ENCODE measurements around the gene CASK.
"Not testable (repeated sequence)": the region's sequence is repeated elsewhere in the genome, so short reads cannot be mapped to it uniquely, and the experiment has no call there.

The CASK gene

DNA sequence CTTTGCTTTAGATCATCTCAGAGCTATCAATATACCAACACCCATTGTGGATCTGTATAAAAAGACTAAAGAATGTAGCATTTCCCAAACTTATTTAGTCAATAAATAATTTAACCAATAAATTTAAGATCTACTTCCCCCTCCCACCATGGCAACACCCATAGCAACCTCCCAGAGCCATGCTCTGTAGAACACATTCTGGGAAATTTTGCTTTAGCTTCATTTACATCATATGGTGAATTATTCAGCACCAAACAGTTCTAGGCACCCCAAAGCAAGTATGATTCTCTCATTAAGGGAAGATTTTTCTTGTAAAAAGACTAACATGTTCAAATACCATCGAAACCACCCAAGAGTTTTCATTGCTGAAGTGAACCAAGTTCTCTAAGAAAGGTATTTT, 315.1 kb downstream of the CASK start:
- DNase-seq: no peak

DNA sequence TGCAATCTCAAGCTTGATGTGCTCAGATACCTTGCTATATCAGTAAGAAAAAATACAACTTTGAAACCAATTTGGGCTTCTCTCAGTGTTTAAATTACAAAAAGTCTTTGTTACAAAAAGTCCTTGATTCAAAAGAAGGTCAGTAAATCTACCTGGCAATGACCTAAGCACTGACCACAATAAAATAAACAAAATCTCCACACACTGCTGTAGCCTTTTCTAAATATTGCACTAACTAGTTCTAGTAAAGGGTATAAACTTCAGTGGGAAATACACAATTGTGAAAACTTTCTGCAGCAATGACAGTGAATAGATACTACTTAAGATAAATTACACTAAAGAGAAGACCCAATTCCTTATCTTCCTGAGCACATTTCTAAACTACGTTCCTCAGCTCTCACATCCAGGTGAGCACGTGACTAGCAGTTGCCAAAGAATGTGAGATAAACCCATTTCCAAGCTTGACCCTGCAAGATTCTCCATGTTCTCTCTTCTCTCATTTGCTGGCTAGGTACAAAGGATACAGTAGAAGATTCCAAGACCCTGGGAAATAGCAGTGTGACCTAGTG, 316.0 kb downstream of the CASK start:
- no peak for DNase-seq

DNA sequence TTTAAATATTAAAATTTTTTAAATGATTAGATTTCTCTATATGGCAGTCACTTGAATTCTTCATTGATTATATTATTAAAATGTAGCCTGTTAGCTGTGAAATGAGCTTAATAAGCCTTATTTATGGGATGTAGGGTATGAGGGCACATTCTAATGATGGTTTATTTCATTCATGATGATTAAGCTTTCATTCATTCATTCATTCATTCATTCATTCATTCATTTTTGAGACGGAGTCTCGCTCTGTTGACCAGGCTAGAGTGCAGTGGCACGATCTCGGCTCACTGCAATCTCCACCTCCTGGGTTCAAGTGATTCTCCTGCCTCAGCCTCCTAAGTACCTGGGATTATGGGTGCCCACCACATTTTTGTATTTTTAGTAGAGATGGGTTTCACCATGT, 317.3 kb downstream of the CASK start:
- not testable (repeated sequence) for DNase-seq

DNA sequence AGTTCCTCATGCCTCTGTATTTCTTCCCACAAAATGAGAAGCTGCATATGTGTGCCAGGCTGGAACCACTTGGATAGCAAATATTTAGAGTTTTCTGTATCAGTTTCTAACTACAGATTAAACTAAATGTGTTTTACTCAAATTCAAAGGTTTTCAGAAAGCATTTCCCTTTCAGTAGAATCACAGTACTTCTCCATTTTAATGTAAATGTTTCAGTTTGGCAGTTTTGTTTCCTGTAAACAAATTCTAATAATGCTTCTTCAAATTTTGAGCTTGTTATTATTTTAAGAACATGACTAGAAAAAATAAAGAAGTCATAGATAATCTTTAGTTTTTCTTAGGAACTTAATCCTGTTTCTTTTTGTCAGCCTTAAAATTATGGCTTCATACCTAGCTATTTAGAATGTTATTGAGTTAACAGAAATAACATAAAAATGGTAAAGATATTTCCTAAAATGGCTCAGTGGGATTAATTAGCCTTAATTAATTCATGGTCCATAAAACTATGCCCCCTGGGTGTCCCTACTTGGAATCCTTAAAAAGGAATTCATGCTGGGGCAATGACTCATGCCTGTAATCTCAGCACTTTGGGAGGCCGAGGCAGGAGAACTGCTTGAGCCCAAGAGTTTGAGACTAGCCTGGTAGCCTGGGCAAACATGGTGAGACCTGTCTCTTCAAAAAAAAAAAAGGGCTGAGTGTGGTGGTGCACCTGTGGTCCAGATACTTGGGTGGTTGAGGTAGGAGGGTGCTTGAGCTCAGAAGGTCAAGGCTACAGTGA, 318.4 kb downstream of the CASK start:
- peak in 1 of 2 donors; percentile 0 for DNase-seq

DNA sequence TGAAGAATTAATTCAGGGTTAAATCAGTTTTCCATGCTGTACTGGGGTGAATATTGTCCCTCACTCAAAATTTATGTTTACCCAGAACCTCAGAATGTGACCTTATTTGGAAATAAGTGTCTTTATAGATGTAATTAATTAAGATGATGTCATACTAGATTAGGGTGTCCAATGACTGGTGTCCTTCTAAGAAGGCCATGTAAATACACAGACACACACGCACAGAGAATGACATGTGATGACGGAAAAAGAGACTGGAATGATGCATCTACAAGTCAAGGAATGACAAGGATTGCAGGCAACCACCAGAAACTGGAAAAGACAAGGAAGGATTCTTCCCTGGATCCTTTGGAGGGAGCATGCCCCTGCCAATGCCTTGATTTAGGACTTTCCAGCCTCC, 319.2 kb downstream of the CASK start:
- no peak for DNase-seq

DNA sequence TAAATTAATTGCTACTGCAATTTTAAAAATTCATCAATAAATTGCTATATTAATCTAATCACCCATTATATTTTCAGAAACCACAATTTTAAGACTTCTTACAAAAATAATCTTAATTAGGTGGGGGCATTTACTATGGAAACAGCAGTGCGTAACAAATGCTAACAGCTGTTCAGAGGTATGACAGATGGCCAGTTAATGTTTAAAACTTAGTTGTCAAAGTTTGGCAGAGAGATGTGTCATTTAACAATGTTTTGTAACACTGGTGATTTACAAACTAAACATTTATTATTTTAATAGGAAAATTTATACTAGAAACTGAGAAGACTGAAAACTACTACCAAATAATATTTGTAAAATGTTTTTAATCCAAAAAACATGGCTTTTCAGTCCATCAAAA, 319.8 kb downstream of the CASK start:
- no peak for DNase-seq

DNA sequence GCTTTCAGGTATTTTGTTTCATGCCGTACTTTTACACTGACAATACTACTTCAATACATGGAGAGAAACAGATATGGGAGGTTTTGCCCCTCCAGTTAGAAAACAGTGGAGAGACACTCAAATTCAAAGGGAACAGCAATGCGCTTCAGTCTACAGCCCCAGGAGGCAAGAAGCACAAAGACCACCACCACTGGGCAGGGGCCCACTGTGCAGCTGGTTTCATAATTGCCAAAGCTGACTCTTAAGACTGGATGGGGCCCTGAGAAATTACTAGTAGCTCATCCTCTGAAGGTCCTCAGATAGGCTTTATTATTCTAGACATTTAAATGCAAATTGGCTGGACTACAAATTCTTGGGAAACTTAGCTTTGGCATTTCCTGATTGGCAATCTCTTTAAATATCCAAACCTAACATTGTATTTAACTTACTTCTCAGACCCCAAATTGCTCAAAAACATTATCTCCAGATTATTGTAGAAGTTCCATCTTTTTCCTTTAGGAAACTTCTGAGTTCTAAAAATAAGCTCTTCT, 320.5 kb downstream of the CASK start:
- DNase-seq: no peak

DNA sequence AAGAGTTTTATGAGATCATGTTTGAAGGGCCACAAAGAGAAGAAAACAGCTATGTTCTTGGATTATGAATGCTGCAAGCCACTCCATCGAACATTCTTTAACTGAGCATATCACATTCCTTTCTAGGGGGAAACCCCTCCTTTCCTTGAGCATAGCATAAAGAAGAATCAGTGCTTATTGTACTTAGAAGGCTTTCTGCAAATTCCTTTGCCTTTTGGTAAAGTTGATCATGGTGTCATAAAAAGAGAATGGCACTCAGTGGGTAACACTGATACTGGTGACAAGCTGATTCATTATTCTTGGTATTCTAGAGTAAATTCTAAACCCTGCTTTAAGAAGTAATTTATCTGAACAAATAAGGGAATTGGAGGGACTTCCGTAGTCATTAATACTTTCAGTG, 323.1 kb downstream of the CASK start:
- no peak for DNase-seq

DNA sequence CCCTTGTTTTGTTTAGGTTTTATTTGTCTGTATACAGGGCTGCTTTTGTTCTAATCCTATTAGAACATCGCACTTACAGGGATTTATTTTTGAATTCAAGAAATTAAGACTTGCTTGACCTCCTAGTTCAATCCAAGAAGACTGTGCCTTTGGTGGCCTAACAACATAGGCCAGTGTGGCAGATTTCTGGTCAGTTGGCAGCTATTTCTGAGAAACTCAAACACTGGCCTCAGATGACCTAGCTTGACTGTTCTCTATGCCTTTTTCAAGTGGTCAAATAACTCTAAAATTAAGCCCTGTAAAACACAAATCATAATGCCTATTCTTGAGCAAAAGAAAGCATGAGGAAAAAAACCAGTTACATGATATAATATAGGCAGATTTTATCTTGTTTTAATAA, 323.8 kb downstream of the CASK start:
- no peak for DNase-seq

DNA sequence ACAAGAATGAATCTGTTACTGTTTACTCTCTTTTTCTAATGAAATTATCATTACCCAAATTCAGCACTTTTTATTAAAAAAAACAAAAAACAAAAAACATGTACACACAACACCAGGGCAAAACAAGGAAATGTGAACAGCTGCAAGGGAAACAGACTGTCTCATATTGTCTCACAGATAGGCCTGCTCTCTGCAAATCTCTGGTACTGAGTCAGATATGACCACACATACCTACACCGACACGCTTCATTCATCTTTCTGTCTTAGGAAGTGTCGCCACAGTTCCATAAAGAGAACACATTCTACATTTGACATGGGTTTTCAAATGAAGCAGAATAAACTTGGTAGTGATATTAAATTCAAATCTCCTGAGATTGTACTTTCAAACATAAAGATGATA, 326.8 kb downstream of the CASK start:
- DNase-seq: peak in 1 of 2 donors; percentile 0

DNA sequence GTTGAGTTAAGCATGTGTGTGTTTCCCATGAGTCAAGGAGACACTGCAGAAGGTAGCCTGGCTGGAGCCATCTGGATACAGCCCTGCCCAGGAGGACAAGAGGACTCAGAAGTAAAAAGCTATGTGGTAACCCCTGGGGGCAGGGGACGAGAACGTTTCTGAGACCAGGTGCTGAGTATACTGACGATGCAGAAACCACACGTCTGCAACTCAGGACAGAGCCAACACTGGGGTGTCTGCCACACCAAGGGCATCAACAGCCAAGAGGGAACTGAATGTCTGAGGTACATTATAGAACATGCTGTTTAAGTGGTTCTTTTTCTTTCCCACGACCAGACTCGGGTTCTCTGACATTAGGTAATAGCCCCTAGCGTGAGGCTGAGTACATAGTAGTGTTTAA, 328.7 kb downstream of the CASK start:
- peak in 1 of 2 donors; percentile 3 for DNase-seq

DNA sequence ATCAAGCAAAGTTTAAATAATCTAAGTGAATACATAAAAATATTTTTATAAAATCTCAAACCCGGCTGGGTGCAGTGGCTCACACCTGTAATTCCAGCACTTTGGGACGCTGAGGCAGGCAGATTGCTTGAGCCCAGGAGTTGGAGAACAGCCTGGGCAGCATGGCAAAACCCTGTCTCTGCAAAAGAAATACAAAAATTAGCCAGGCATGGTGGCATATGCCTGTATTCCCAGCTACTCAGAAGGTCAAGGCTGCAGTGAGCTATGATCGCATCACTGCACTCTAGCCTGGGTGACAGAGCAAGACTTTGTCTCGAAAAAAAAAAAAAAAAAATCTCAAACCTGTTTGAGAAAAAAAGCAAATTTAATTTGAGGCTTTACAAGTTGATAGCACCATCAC, 331.4 kb downstream of the CASK start:
- DNase-seq: no peak

DNA sequence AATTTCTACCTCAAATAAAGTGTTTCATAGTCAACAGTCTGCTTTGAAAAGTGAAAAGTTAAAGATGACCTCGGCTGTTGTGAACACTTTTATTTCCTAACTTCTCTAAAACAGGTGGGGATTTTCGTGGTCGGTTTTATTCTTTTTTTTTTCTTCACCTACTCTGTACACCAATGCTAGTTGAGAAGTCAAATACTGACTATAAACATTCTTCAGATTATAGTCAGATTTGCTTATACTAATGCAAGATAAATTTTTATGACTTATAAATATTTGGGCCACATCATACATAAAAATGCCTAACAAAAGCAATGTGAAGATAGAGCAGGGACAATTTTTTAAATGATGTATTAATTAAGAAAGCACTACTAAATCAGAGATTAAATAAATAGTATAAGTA, 332.7 kb downstream of the CASK start:
- DNase-seq: no peak

DNA sequence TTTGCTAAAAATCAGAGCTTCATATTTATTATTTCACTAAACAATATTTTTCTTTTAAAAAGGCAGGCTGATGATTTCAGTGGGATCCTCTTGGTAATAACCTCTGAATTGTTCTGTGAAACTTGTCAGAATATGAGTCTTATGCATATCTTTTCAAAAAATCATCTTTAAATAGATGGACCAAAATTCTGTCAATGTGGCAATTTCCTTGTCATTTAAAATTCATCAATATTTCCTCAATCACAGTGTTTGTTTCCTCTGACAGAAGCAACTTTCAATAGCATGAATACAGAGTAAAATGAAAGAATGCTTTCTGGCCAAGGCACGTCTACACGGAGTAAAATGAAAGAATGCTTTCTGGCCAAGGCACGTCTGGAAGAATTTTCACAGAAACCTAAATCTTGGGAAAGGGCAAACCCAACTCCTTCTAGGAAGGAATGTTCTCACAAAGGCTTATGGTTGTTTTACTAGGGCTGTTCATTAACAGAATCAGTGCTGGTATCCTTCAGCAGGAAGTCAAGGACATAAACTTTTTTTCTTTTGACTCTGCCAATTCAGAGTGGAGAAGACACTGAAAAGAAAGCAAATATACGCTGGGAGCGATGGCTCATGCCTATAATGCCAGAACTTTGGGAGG, 333.6 kb downstream of the CASK start:
- DNase-seq: no peak

DNA sequence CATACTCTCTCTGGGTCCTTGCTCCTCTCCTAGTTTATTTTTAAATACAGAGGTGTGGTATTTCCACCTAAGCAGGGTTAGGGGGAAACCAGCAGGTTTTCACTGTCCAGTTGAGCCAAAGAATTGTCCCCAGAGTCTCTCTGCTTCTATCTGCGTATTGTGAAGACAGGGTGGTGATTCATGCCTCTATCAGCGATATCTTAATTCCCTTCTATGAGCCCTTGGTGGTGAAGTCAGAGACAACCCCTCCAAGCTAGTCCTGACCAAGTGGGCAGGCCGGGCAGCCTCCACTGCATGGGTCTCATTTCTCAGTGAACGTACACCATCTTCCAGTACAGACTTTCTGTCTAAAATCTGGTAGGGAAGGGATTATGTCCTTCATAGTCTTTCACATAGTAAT, 335.1 kb downstream of the CASK start:
- no peak for DNase-seq

DNA sequence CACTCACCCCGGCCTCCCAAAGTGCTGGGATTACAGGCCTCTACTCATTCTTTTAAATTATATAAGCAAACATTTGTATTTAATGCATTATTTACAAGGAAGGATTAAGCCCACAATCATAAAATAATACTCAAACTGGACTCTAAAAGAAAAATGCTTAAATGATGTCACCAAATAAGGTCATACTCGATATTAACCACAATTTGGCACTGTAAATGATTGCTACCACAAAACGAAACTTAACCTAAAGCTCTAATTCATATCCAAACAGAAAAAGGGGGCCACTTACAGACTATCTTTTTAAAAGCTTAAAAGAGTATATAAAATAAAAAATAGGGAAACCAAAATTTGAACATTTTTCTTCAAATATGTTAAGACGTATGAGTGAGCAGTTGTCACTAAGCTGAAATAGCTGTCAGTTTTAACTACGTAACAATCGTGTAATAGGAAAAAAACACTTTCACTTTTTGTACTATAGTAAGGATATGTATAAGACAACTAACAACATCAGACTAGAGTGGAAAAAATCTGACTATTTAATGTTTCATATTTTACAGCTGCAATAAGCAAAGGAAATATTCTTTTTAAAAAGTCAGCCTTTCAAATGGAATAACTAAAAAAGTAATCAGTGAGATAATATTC, 342.8 kb downstream of the CASK start:
- peak in 1 of 2 donors; percentile 1 for DNase-seq

DNA sequence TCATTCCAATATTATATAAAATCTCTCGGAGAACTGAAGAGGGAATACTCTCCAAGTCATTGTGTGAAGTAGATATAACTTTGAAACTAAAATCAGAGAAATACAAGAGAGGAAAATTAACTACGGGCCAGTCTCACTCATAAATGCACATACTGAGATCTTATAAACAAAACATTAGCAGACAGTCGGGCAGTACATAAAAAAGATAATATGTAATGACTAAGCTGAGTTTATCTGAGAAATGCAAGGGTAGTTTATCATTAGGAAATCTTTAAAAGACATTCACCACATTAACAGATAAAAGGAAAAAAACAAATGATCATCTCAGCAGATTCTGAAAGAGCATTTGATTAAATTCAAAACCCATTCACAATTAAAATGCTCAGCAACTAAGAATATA, 359.5 kb downstream of the CASK start:
- DNase-seq: no peak

DNA sequence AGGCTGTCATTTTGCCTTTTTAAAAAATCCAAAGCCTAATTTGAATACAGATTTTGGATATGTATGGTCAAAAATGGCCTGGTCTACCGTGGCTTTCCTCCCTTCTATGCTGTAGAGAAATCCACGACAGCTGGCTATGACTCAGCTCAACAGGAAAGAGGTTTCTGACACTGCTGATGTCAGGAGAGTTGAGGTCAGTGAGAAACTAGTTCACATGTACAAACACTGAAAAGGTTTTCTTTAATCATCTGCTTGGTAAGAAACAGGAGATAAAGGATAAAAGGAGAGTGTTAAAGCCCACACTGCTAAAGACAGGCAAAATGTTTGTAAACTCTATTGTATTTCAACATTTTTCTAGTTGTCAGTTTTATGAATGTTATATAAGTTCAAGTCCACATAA, 362.3 kb downstream of the CASK start:
- DNase-seq: peak in 1 of 2 donors; percentile 35

DNA sequence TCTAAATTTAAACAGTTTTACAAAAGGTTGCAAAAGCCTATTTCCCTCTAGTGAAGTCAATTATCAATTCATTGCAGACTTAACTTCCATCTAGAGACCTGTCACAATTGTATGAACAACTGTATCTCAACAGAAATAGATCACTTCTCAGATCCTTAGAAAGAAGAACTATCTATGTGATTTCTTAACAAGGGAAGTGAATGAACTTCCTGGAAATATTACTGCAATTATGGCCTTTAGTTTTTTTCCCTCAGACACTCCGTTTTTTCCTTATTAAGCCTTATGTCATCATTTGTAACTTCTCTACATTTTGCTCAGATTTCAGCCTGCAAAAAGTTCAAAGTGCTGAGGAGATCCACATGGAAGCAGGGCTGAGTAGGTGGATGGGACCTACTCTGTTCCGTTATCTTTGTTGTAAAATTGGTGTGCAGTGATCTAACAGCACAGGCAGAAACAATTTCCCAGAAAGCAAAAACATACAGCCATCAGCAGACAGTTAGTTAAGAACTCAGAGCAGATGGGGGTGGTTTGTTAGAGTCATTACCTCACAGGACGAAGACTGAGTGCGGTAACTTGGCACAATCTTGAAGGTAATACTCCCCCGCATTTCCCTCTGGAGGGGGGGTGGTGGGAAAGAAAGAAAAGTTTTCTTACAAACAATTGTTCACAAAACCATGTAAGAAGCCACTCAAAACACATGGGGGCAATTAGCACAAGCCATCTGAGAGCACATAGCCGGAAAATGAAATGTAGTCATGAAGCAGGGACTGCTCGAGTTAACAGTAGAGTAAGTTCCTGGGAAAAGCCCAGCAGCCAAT, 363.9 kb downstream of the CASK start:
- peak; percentile 1 to 13 for DNase-seq

DNA sequence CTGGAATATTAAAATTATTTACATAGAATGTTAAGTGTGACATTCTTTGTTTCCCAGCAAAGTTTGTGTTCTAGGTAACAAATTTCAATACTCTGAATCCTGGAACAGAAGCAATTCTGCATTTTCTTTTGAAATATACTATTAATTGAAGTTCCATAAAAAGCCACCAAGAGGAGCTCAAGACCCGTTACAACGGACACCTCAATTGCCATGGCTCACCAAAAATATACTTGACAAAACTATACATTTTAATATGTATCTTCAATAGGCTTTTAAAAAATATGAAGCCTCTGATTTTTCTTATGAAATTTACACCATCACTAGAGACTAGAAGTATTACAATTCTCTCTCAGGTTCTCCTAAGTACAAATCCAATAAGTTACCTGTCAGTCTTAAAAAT, 364.8 kb downstream of the CASK start:
- peak in 1 of 2 donors; percentile 14 for DNase-seq

DNA sequence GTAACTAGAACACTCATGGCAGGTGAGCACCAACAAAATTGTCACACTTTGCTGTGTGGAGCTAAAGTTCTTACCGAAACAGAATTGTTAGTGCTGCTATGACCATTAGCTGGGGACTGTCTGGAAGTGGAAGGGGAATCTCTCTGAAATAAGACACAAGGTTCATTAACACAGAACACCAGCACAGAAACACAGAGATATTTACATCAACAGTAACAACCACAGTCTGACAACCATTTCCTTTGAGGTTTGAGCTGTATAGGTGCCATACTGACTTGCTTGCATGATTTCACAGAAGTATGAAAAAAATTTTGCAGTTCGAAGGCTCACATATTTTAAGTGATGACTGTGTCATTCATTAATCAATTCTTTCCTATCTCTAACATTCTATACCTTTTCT, 366.4 kb downstream of the CASK start:
- DNase-seq: peak in 1 of 2 donors; percentile 26

DNA sequence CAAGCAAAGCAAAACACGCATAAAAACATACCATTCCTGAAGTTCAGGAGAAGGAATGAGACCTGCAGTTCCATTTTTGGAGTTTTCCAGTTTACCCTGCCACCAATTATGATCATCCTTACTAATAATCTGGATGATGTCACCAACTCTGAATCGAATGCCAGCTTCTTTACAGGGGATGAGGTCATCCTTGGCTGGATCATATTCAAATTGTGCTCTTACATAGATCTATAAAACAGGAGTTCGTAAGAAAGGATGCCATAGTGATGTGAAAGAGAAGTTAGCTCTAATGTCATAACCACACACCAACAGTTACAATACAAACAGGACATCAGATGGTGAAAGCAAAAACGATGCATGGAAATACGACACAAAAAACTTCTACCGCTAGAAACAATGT, 369.7 kb downstream of the CASK start:
- DNase-seq: no peak

DNA sequence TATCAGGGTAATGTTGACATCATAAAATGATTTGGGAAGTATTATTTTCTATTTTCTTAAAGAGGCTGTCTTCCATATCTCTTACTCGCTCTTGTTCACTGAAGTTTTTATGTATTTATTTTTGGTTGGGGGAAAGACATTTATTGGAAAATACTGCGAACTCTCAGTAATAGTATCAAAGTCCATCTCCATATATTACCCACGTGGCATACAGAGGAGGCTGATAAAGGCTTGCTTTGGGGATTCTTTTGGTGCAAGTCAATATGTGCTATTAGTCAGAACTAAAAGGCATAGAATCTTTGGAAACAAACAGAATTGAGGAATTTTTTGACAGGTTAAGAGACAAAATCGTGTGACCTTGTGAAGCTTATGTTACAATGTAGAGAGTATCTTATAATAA, 374.9 kb downstream of the CASK start:
- DNase-seq: no peak
